DMS79 (cell line): ENCODE data around the gene AUTS2.

ENCODE experiments used
- DNase-seq: peaks from one replicate; lab custom pipeline; 2025; lab: John Stamatoyannopoulos, UW

Gene AUTS2

GRCh38 chr7:69939317-69939716 is 341.0 kb downstream of the AUTS2 start:
- DNase-seq = no peak

- DNase-seq = no peak
Measured at GRCh38 chr7:69941077-69941651, 342.9 kb downstream of the AUTS2 start.

DNA sequence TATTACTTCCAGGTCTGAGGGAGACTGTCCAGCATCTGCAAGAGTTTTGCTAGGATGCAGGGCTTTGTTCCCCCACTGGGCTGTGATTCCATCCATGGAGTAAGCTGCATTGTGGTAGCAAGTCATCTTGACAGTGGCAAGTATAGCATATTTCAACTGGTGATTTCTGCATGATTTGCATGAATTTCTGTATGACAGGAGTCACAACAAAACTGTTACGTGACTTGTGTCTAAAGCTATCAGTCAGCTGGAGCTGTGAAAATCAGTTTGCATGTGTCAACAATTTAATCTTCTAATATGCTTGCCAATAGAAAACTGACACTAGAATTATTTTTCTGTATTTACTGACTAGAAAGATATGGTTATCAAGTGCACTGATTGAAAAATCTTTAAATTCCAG is 344.3 kb downstream of the AUTS2 start:
- no peak for DNase-seq

GRCh38 chr7:69946901-69947300 is 348.6 kb downstream of the AUTS2 start:
- DNase-seq = no peak

DNA sequence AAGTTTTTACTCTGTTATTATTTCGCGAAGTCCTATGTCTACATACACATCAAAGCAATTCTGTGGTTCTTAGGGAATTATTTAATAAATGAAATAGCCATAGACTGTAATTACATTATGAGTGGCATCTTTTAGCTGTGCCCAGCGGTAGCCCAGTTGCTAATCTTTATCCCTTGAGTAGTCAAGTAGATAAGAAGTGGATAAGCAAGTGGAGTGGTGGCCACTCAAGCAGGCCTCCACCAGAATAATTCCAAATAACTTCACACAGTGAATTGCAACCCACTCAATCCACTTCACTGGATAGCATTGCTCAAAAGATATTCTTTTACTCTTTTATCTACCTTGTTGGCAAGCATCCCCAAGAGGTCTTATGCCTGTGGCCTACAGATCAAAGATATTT is 349.7 kb downstream of the AUTS2 start:
- peak; percentile 87 for DNase-seq

DNA sequence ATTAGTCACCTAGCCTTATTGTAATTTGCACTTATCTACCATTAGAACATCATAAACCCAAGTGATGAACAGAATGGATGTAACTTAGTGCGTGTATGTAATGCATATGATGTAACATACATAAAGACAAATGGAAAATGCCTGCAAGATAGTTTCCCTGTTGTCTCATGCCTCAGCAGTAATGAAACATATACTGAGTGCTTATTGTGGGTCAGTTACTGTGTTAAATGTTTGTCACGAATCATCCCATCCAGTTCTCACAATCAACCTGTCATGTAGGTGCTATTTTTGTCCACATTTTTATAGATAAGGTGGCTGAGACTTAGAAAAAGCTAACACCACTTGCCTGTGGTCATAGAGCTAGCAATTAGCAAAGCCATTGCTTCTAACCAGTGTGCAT is 350.8 kb downstream of the AUTS2 start:
- no peak for DNase-seq

DNA sequence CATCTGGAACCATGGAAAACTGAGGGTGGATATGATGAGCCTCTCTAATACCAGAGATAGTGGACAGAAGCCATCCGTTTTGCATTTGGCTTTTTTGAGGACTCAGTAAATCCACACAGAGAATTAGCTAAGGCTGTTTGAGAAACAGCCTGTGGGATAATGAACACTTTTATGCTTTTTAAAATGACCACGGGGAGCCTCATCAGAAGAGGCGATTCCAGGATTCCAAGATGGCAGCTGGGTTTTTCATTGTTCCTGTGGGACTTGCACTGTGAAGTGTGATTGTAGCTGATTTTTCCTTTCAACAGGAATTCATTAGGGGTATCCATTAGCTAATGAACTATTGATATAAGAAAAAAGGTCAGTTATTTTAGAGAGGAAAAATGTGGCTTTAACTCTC is 353.2 kb downstream of the AUTS2 start:
- DNase-seq = no peak

DNA sequence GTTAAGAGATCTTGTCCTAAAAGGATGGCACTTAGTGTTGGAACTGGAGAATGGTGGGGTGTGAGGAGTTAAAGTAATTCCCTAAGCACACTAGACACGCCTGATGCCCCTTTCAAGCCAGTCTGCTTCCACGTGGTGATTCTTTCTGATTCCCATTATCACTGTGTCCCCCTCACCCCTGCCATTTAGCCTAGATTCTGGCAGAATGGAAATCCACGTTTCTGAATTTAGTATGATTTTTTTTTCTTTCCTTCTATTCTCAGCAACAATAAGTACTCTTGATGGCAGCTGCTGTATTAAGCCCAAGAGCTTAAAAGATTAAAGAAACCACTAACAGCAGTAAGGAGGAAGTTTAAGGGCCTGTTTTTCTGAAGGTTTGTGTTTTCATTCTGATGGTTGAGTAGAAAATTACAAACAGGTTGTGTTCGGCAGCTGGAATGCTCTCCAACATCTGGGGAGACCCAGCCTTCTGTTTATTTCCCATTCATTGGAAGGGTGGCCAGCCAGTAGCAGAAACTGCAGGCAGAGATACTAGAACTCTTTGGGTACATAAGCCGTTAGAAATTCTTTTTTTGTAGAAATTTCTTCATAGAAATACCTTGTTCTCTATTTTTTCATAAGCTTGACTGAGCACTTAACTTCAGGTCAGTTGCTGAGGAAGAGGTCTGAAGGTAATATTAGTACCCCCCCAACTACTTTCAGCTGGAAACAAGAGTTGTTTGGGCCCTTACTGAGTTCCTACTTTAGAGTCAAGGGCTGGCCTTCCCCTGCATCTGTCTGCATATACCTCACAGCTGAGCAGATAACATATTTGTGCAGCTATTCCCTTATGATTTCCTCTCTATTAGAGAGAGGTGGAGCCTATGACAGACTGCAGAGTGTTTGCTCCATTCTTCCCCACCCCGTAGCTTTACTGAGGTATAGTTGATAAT is 355.1 kb downstream of the AUTS2 start:
- DNase-seq = peak; percentile 87

DNA sequence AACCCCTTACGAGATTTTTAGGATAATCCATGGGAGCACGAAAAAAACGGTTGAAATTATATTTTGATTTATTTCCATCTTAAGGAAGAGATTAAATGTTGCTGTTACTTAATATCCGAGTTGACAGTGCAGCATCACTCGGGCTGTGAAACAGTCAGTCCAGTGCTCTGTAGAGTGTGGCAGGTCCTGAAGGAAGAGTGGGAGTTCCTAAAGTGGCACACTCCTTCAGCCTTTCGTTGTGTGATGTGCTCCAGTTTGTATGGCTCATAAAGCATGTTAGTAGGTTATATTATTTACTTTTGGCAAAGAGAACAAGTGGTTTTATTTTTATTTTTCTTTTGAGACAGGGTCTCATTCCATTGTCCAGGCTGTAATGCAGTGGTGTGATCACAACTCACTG is 358.3 kb downstream of the AUTS2 start:
- peak; percentile 69 for DNase-seq

DNA sequence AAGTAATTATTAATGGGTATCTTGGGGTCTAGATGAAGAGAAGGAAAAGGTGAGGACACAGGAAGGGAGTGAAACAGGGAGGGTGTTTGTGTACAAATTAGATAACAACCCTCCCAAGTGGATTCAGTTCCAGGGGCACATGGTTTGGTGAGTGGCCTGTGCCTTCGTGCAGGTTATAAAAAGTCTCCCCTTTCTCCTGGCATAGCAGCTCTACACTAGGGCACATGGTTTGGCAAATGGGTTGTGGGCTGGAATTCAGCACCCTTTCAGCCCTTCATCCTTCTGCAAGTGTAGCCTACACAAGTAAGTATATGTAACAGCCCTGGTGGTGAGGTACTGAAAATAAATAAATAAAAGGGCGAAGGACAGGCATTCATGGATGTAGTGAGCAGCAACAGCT is 359.4 kb downstream of the AUTS2 start:
- no peak for DNase-seq

DNA sequence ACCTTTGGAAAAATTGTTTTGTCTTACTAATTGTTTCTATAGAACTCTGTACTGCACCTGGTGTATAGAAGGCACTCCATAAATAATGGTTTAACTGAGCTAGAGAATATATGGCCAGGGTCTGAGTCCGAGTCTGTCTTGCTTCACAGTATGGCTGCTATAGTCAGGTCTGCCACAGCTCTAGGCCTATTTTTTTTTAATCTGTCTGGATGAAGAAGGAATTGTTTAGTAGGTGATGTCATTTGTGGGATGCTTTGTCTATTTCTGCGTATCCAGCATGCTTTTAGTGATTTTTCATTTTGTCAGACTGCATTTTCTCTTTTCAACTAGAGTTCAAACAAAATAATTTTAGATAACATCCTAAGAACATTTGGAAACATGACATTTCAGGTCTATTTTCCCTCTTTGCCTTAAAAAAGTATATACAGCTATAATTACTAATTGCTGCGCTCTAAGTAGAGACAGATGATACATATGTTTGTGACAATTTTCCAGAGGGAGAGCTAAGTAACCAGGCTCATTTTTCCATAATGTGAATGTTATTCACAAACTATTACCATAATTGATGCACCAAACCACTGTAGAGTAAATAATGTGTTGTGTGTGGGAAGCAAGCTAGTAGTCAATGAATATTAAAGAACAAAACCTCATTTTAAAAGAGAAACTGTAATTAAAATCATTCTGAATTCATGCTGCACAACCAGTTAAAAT is 361.7 kb downstream of the AUTS2 start:
- DNase-seq = no peak

DNA sequence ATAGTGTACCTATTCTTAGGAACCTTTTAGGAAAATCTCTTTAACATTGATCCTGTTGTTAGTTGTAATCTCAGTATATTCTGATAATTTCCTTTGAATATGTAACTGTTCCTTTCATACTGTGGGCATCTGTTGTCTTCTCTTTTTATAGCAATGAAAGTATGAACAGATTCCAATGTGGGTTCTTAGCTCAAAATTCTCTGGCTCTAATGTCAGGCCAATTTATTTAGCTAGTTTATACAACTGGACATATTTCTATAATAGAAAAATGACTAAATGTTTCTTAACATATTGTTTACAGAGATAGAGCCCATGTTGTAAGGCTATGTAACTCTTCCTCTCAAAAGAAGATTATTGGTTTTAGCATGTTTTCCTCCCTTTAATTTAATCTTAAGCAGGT is 363.2 kb downstream of the AUTS2 start:
- no peak for DNase-seq

- peak; percentile 98 for DNase-seq
Measured at GRCh38 chr7:69962186-69963065, 364.2 kb downstream of the AUTS2 start.

GRCh38 chr7:69963393-69963792 is 365.1 kb downstream of the AUTS2 start:
- DNase-seq = peak; percentile 19

DNA sequence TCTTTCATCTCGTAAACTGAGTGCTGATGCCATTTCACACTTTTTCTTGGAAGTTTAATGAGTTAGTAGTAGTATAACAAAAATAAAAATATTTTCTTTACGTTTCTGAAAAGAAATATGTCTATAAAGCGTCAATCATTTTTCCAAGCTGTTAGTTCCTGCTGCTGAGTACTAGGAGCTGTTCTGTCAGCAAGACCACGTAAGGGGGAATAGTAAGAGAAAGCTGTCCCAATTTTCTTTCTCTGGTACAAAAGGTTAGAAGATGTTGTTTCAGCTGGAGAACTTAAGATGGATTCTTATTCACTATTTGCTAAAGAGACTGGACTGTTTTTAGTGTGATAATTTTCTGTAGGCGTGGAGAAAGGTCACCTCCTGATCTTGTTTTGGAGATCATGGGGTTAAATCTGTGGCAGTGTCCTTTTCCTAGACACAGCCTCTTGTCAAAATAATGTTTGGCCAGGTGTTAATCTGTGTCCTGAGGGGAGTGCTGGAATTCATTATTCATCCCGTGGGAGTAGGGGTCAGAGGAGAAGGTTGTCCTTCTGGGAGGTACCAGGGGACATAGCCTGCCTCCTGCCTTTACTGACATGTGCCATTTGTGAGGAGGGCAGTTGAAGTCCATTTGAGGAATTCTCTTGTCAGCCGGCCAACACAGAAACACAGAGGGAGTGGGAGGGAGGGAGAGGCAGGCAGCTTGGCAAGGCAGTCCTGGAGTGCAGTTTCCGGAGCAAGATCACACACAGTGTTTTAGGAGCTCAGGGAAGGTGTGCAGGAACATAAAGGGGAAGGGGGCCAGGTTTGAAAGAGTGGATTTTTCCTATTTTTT is 368.7 kb downstream of the AUTS2 start:
- no peak for DNase-seq

GRCh38 chr7:69967689-69968450 is 369.6 kb downstream of the AUTS2 start:
- DNase-seq = peak; percentile 39

GRCh38 chr7:69968969-69969556 is 370.8 kb downstream of the AUTS2 start:
- DNase-seq = peak; percentile 4

DNA sequence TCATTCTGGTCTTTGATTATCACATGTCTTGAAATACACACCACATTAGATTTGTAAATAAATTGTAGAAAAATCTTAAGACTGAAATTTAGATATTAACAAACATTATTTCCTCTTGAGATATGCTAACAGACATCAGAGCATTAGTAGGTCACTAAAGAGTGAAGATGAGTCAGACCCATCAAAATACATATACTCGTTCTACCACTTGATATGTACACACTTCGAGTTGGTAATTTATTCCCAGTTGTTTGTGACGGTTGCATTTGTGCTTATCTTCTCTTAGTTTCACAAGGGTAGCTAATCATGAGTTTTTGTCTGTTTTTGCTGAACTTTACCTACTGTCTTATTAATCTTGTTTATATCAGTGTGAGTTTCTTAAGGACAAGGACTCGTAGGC is 383.4 kb downstream of the AUTS2 start:
- no peak for DNase-seq

- DNase-seq = no peak
Measured at GRCh38 chr7:69982197-69982596, 383.9 kb downstream of the AUTS2 start.

GRCh38 chr7:69989551-69989950 is 391.3 kb downstream of the AUTS2 start:
- DNase-seq = no peak
